OCI-M2 (cell line): ENCODE measurements around the gene CRLF3.
"Not testable (repeated sequence)": the region's sequence is repeated elsewhere in the genome, so short reads cannot be mapped to it uniquely, and the experiment has no call there.

Experiments used
- DNase-seq: peaks from one replicate; lab custom pipeline; 2025; ENCODE audit not compliant: unreplicated experiment; lab: John Stamatoyannopoulos, UW

CRLF3 gene

GRCh38 chr17:30742669-30743068 is 81.8 kb downstream of the CRLF3 start:
- not testable (repeated sequence) for DNase-seq

- DNase-seq, result not testable (repeated sequence)
Observed at GRCh38 chr17:30736371-30736770, 88.1 kb downstream of the CRLF3 start.

- not testable (repeated sequence) for DNase-seq
Observed at GRCh38 chr17:30735644-30736043, 88.8 kb downstream of the CRLF3 start.

GRCh38 chr17:30735206-30735605 is 89.3 kb downstream of the CRLF3 start:
- not testable (repeated sequence) for DNase-seq

- not testable (repeated sequence) for DNase-seq
Observed at GRCh38 chr17:30734153-30734552, 90.3 kb downstream of the CRLF3 start.
